SH-SY5Y (cell line): ENCODE data around the gene MVK.

Experiments
- GATA2 ChIP-seq: IDR thresholded peaks from 2 replicates; pipeline ENCODE4 v1.6.1; 2011; ENCODE audit warnings: mild to moderate bottlenecking, low read depth, low read length
- GATA3 ChIP-seq: IDR thresholded peaks from 2 replicates; pipeline ENCODE4 v1.6.1; 2011; ENCODE audit warnings: low read depth, mild to moderate bottlenecking, low read length, moderate library complexity

GRCh38 chr12:109599087-109599486, 25.5 kb downstream of the MVK start:
- TF ChIP-seq GATA2: no peak
- no peak for TF ChIP-seq GATA3
